ENCODE measurements around the gene SMC1B. TPM values are rescaled to one million over a fixed set of nuclear protein-coding genes. Genes with fewer than 3 reads are reported as not detected.

The SMC1B gene
- polyA plus RNA-seq, 2 of the 4 experiments (the other 2 are of a cell fraction), result 0.03 TPM; not detected in 1

- no peak for TF ChIP-seq CHD4 (IDR thresholded peaks at IDR 0.05; ENCODE audit: borderline replicate concordance)
- TF ChIP-seq RARB (CRISPR knock-in tag; IDR thresholded peaks at IDR 0.05), result no peak
- TF ChIP-seq HMGXB4 (CRISPR knock-in tag; IDR thresholded peaks at IDR 0.05; ENCODE audit: borderline replicate concordance), result no peak
Observed at GRCh38 chr22:45351956-45352355, 61.4 kb downstream of the SMC1B start (continued).

DNA sequence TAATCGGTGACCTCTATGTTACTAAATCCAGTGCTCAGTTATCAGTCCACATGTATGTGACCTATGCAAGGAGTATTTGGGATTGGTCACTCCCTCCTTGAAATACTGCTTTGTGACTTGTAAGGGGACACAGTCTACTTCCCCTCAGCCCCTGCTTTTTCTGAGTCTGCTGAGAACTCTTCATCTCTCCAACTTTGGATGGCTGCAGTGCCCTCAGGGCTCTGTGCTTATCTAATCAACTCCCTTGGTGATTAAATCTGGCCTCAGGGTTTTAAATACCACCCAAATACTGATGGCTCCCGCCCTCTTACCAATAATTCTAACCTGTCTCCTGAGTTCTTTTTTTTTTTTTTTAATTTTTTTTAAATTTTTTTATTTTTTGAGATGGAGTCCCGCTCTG, 63.5 kb downstream of the SMC1B start:
- no peak for FAIRE-seq
- DNase-seq (ENCODE audit: low read depth in 1 of 2, low spot score in 1 of 2), result no peak
- Histone ChIP-seq H3K27ac (no peak overlapping the region), H3K9me3 (no peaks in the 10 kb centered on the region), H3K4me3 (no peak overlapping the region), H3K4me1 (no peaks in the 10 kb centered on the region), H3K4me2 (no peak overlapping the region)
- TF ChIP-seq ESRRA (IDR thresholded peaks at IDR 0.05; ENCODE audit: borderline replicate concordance, low read length) (no peak), TFCP2L1 (CRISPR knock-in tag; IDR thresholded peaks at IDR 0.05) (no peak), HDAC2 (IDR thresholded peaks at IDR 0.05) (no peak), RNF2 (IDR thresholded peaks at IDR 0.05; ENCODE audit: borderline replicate concordance, low read depth) (no peak), ZFP36 (IDR thresholded peaks at IDR 0.05; ENCODE audit: borderline replicate concordance, partially characterized antibody) (no peak), NFE2L2 (conservative IDR thresholded peaks at IDR 0.05; ENCODE audit: low read length) (no peak), CBX8 (IDR thresholded peaks at IDR 0.05) (no peak), CBX2 (IDR thresholded peaks at IDR 0.05; ENCODE audit: borderline replicate concordance, low read depth) (no peak), JUNB (IDR thresholded peaks at IDR 0.05) (no peak)
- TF ChIP-seq, protein P1, sequence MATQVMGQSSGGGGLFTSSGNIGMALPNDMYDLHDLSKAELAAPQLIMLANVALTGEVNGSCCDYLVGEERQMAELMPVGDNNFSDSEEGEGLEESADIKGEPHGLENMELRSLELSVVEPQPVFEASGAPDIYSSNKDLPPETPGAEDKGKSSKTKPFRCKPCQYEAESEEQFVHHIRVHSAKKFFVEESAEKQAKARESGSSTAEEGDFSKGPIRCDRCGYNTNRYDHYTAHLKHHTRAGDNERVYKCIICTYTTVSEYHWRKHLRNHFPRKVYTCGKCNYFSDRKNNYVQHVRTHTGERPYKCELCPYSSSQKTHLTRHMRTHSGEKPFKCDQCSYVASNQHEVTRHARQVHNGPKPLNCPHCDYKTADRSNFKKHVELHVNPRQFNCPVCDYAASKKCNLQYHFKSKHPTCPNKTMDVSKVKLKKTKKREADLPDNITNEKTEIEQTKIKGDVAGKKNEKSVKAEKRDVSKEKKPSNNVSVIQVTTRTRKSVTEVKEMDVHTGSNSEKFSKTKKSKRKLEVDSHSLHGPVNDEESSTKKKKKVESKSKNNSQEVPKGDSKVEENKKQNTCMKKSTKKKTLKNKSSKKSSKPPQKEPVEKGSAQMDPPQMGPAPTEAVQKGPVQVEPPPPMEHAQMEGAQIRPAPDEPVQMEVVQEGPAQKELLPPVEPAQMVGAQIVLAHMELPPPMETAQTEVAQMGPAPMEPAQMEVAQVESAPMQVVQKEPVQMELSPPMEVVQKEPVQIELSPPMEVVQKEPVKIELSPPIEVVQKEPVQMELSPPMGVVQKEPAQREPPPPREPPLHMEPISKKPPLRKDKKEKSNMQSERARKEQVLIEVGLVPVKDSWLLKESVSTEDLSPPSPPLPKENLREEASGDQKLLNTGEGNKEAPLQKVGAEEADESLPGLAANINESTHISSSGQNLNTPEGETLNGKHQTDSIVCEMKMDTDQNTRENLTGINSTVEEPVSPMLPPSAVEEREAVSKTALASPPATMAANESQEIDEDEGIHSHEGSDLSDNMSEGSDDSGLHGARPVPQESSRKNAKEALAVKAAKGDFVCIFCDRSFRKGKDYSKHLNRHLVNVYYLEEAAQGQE (IDR thresholded peaks at IDR 0.05), result no peak
- ChIA-PET POLR2A (no interaction called here), CTCF (no interaction called here)
- no peak for ATAC-seq
- 88% methylated on average over 3 of the region's 3 CpGs for WGBS (ENCODE audit: missing lambda C conversion rate)

- FAIRE-seq, result no peak
- WGBS (ENCODE audit: missing lambda C conversion rate), result 51% methylated on average over 5 of the region's 5 CpGs
- Histone ChIP-seq H3K27ac (no peak overlapping the region), H3K9me3 (no peaks in the 10 kb centered on the region), H3K4me1 (no peaks in the 10 kb centered on the region), H3K4me3 (no peak overlapping the region), H3K4me2 (no peak overlapping the region)
- peak; percentile 87 to 89 for ATAC-seq
- ChIA-PET CTCF (interaction anchor here (0.6 kb wide), 1 partner anchor 8 kb away, joined by 3 read pairs; no protein-coding TSS in a partner anchor), POLR2A (no interaction called here)
- peak; percentile 28 to 41 for DNase-seq (ENCODE audit: low read depth in 1 of 2, low spot score in 1 of 2)
- TF ChIP-seq E2F6 (IDR thresholded peaks at IDR 0.05; ENCODE audit: borderline replicate concordance, low read depth), result no peak
- TF ChIP-seq SMC3 (IDR thresholded peaks at IDR 0.05), result no peak
- TF ChIP-seq BCL3 (IDR thresholded peaks at IDR 0.05), result no peak
- no peak for TF ChIP-seq CEBPB (IDR thresholded peaks at IDR 0.05)
- TF ChIP-seq CBX2 (IDR thresholded peaks at IDR 0.05; ENCODE audit: borderline replicate concordance, low read depth), result no peak
- TF ChIP-seq MAFK (IDR thresholded peaks at IDR 0.05; ENCODE audit: partially characterized antibody), result no peak
- no peak for TF ChIP-seq ZC3H11A (IDR thresholded peaks at IDR 0.05)
- TF ChIP-seq NFE2L2 (conservative IDR thresholded peaks at IDR 0.05; ENCODE audit: low read length), result no peak
- TF ChIP-seq CBX8 (IDR thresholded peaks at IDR 0.05), result no peak
- TF ChIP-seq PBX3 (IDR thresholded peaks at IDR 0.05), result no peak
- no peak for TF ChIP-seq RNF2 (IDR thresholded peaks at IDR 0.05; ENCODE audit: borderline replicate concordance, low read depth)
- no peak for TF ChIP-seq RFX5 (IDR thresholded peaks at IDR 0.05)
- TF ChIP-seq, protein P1 (IDR thresholded peaks at IDR 0.05), result no peak
- no peak for TF ChIP-seq HOXB13 (CRISPR knock-in tag; IDR thresholded peaks at IDR 0.05; ENCODE audit: low read depth)
- no peak for TF ChIP-seq RARB (CRISPR knock-in tag; IDR thresholded peaks at IDR 0.05)
- no peak for TF ChIP-seq TFCP2L1 (CRISPR knock-in tag; IDR thresholded peaks at IDR 0.05)
- no peak for TF ChIP-seq GATA3 (IDR thresholded peaks at IDR 0.05; ENCODE audit: borderline replicate concordance)
Observed at GRCh38 chr22:45344334-45344733, 69.1 kb downstream of the SMC1B start.

Measured in A549 (cell line).